Activated T-helper 17 cell treated with anti-CD3 and anti-CD28 coated beads, Interleukin-2, amount 50 U/mL, for 72 hours (primary cell): ENCODE measurements around the gene CPM. TPM values are rescaled to one million over a fixed set of nuclear protein-coding genes. Genes with fewer than 3 reads are reported as not detected.
"Not testable (repeated sequence)": the region's sequence is repeated elsewhere in the genome, so short reads cannot be mapped to it uniquely, and the experiment has no call there.

ENCODE experiments used
- ATAC-seq: fragments of 150-1000 bp; cut with Tn5 transposase; replicated peaks from 2 replicates; pipeline ENCODE4 v1.10.0; 2021; ENCODE audit warnings: mild to moderate bottlenecking, moderate library complexity
- H3K27ac Mint-ChIP-seq: one replicate; pipeline ENCODE4 v1.8.0; 2022; ENCODE audit warnings: mixed read lengths
- H3K27me3 Mint-ChIP-seq: one replicate; pipeline ENCODE4 v1.8.0; 2022; ENCODE audit warnings: mixed read lengths
- H3K36me3 Mint-ChIP-seq: one replicate; pipeline ENCODE4 v1.8.0; 2022; ENCODE audit warnings: low read depth, mild to moderate bottlenecking, mixed read lengths
- H3K4me1 Mint-ChIP-seq: one replicate; pipeline ENCODE4 v1.8.0; 2022; ENCODE audit warnings: mixed read lengths
- H3K4me3 Mint-ChIP-seq: one replicate; pipeline ENCODE4 v1.8.0; 2022; ENCODE audit warnings: mild to moderate bottlenecking, mixed read lengths
- H3K9me3 Mint-ChIP-seq: one replicate; pipeline ENCODE4 v1.8.0; 2022; ENCODE audit warnings: mixed read lengths
- total RNA-seq, 2 donors: library from RNA; stranded (reverse); gene quantifications; one replicate each; pipeline ENCODE4 v1.2.3, GENCODE V29; 2022

CPM gene
- total RNA-seq, 2 donors from 2014 or later, result 3.6 to 6.3 TPM

DNA sequence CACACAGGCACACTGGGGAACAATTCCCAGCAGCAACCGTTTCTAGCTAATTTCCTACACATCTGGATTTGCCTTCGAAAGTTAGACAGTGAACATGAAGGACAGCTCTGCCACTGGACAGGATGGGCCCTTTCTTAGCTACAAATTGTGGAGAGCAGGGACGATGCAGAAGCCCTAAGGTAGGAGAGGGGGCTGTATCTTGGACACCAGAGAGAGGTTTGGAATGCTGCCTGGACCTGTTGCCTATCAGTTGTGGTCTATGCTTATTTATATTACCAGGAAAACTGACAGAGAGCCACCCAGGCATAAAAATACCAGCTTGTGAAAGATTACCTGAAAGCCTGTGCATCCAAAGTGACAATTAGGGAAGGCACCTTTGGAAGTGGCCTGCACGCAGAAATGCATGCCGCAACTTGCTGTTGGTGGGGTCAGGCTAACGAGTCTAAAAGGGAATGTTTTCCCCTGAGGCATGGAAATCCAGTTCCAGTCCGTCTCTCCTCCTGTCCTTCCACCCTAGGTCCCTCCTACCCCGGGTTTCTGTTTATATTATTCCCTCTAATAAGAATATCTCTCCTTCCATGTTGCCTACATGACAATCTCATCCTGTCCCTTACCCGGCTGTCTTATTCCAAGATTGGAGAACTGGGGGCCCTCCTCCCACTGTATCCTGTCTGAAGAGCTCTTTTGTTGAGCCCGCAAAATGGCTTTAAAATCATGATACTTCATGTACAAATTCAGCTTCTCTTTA, 64.8 kb downstream of the CPM start:
- Mint-ChIP-seq H3K4me1 (no peaks in the 10 kb centered on the region), H3K36me3 (no peaks in the 10 kb centered on the region), H3K4me3 (no peak overlapping the region), H3K27me3 (peaks cover 4% of the 10 kb centered on the region), H3K9me3 (no peaks in the 10 kb centered on the region), H3K27ac (no peak overlapping the region)
- ATAC-seq, result no peak

DNA sequence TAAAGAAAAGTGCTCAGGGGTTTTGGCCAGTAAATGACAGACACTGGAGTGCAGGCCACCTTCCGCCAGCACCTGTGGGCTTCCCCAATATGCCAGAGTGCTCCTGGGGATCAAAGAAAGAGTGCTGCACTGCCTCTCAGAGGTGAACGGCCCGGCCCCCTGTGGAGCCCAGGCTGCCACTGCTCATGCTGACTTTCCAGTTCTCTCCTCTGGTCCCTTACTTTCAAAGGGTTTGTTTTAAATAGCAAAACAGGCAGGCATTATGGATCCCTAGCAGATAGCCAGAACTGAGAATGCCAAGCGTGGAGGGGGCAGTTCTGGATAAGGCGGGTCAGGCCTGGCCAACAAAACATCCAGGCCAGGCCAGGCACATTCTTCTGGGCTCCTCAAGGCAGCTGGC, 65.4 kb downstream of the CPM start:
- Mint-ChIP-seq H3K36me3 (no peaks in the 10 kb centered on the region), H3K9me3 (no peaks in the 10 kb centered on the region), H3K4me1 (no peaks in the 10 kb centered on the region), H3K27me3 (peaks cover 4% of the 10 kb centered on the region), H3K4me3 (no peak overlapping the region), H3K27ac (no peak overlapping the region)
- no peak for ATAC-seq

DNA sequence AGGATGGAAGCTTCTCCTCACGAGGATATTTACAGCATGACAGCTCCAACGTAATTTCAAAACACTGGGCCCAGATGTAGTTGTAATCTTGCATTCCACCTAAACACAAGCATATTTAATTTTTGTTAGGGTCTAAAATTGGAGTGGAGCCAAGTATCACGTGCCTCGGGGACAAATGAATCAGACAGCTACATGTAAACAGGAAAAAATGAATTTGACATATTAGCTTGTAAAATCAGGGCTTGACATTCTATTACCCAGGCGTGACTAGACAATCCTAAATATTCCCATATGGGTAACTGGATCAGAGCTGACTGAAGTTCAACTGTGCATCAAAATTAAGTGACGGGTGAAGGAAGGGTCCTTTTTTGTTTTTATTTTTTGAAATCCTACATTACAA, 66.0 kb downstream of the CPM start:
- Mint-ChIP-seq H3K9me3 (no peaks in the 10 kb centered on the region), H3K4me1 (no peaks in the 10 kb centered on the region), H3K27ac (no peak overlapping the region), H3K4me3 (no peak overlapping the region), H3K36me3 (no peaks in the 10 kb centered on the region), H3K27me3 (peaks cover 4% of the 10 kb centered on the region)
- no peak for ATAC-seq

DNA sequence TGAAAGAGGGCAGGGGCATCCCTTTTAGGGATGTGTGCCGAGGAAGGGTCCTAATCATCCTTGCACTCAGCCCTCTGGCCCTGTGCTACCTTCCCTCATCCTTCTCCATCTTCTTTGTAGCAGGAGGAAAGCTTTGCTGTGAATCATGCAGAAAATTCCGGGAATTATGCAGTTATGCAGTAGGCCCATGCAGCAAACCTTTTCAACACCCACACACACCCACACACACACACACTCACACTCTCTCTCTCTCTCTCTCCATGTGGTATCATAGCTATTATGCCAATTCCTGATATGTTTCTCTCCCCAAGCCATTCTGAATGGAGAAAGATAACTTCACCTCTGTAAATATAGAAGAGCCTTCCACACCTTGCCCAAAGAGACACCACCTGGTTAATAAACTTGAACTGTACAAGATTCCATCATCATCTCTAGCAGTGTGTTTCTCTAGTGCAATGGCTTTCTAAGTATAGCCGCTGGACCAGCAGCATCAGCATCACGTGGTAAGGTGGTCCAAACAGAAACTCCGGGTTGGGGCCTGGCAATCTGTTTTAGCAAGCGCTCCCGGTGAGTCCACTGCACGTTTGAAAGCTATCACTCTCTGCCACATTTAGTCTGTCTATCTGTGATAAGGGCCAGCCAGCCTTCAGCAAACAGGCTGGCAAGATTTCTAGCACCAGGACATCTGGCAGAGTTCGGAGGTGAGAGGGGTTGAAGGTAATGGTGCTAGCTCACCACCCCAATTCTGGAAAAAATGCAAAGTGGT, 67.4 kb downstream of the CPM start:
- ATAC-seq, result no peak
- Mint-ChIP-seq H3K4me3 (no peak overlapping the region), H3K27me3 (no peaks in the 10 kb centered on the region), H3K27ac (no peak overlapping the region), H3K36me3 (no peaks in the 10 kb centered on the region), H3K9me3 (no peaks in the 10 kb centered on the region), H3K4me1 (no peaks in the 10 kb centered on the region)

DNA sequence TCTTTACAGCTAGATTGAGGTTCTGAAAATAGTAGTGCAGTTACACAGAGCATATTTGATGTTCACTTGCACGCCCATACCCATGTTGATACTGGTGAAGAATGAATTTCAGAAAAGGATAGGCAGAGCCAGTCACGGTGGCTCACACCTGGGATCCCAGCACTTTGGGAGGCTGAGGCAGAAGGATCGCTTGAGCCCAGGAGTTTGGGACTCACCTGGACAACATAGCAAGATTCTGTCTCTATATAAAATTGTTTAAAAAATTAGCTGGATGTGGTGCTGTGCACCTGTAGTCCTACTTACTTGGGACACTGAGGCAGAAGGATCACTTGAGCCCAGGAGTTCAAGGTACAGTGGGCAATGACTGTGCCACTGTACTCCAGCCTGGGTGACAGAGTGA, 68.4 kb downstream of the CPM start:
- ATAC-seq, result no peak
- Mint-ChIP-seq H3K4me1 (no peaks in the 10 kb centered on the region), H3K36me3 (no peaks in the 10 kb centered on the region), H3K4me3 (no peak overlapping the region), H3K27ac (no peak overlapping the region), H3K27me3 (peaks cover 6% of the 10 kb centered on the region), H3K9me3 (no peaks in the 10 kb centered on the region)

DNA sequence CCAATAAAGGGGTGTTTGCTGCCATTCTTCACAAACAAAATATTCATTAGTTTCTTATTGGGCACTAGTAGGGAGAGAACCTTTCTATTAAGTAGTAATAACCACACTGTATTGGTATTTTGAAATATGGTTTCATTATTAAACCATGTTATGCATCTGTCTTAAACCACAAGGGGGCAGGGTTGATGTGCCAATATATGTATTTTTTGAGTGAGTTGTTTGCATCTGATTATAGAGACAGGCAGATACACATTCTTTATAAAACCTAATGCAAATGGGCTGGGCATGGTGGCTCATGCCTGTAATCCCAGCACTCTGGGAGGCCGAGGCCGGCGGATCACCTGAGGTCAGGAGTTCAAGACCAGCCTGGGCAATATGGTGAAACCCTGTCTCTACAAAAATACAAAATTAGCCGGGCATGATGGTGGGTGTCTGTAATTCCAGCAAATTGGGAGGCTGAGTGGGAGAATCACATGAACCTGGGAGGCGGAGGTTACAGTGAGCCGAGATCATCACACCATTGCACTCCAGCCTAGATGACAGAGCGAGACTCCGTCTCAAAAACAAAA, 69.0 kb downstream of the CPM start:
- not testable (repeated sequence) for H3K4me3 Mint-ChIP-seq, H3K9me3 Mint-ChIP-seq, H3K36me3 Mint-ChIP-seq, H3K4me1 Mint-ChIP-seq, H3K27me3 Mint-ChIP-seq
- ATAC-seq, result peak; percentile 29
- peak overlapping the region; percentile 62 for H3K27ac Mint-ChIP-seq

DNA sequence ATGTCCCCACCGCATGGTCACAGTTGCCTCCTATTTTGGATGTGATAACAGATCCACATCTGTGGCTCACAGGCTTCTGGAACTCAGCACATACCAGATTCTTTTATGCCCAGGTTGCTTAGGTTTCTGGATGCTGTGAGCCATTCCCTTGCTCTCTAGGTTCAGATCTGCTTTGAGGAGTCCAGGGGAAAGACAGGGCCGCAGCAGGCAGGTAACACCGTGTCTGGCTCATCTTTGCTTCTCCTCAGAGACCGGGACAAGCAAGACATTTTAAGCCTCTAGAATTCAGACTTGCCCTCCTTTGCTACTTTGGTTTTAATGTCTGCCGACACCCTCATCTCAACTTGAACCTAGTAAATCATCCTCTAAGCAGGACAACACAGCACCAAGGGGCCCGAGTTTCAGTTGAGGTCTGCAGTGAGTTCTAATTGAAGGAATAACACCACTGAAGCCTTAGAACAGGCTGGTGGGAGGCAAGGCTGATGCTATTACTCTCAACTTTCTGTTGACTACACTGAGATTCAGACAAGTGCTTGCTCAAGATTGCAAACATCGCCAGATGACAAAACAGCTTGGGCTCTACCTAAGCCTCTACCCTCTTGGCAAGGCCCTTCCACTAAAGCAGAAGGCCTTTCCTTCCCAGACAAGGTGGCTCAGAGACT, 69.7 kb downstream of the CPM start:
- no peak for ATAC-seq
- Mint-ChIP-seq H3K27ac (no peak overlapping the region), H3K27me3 (peaks cover 6% of the 10 kb centered on the region), H3K4me1 (no peaks in the 10 kb centered on the region), H3K9me3 (no peaks in the 10 kb centered on the region), H3K36me3 (no peaks in the 10 kb centered on the region), H3K4me3 (no peak overlapping the region)

DNA sequence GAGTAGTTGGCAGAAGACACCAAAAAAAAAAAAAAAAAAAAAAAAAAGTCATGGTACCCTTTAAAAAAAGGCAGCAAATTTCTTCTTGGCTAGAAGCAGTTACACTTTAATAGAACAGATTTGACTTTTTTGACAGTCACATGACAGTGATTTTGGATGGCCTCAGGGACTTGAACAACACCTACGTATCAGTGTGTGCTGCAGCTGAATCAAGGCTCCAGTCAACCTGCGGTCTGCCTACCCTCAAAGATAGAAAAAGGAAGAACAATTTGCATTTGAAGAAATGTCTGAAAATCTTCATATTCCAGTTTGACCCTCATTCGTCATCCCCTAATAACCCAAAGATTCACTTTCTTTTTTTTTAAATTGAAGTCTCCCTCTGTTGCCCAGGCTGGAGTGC, 71.1 kb downstream of the CPM start:
- H3K4me3 Mint-ChIP-seq, result no peak overlapping the region
- no peaks in the 10 kb centered on the region for H3K4me1 Mint-ChIP-seq
- peaks cover 6% of the 10 kb centered on the region for H3K27me3 Mint-ChIP-seq
- no peaks in the 10 kb centered on the region for H3K9me3 Mint-ChIP-seq
- H3K27ac Mint-ChIP-seq, result no peak overlapping the region
- ATAC-seq, result no peak
- H3K36me3 Mint-ChIP-seq, result no peaks in the 10 kb centered on the region

DNA sequence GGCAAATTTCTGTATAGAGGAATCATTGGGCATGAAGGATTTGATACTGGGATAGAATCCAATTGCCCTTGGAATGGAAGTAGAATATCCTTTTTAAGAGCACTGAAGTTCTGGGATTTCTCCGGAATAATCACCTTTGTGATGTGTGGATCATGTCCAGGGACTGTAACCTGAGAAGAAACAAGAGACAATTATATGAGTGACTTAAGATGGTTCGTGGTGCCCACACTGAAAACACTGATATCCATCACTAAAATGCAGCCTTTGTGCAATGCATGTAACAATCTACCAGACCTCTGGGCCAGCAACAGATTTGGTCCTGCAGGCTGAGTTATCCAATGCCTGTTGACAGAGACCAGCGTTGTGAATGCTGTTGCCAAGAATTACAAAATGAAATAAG, 76.5 kb downstream of the CPM start:
- peaks cover 12% of the 10 kb centered on the region for H3K4me1 Mint-ChIP-seq
- ATAC-seq, result no peak
- H3K9me3 Mint-ChIP-seq, result no peaks in the 10 kb centered on the region
- no peak overlapping the region for H3K4me3 Mint-ChIP-seq
- H3K27ac Mint-ChIP-seq, result no peak overlapping the region
- peaks cover 7% of the 10 kb centered on the region for H3K36me3 Mint-ChIP-seq
- peaks cover 6% of the 10 kb centered on the region for H3K27me3 Mint-ChIP-seq

DNA sequence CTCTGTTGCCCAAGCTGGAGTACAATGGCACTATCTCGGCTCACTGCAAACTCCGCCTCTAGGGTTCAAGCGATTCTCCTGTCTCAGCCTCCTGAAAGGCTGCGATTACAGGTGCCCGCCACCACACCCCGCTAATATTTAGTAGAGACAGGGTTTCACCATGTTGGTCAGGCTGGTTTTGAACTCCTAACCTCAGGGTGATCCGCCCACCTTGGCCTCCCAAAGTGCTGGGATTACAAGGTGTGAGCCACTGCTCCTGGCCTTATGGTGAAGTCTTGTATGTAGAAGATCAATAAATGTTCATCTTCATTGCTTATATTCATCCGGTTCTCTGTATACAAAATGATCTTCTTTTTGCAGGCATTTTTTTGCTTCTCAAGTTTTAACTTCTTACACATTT, 77.2 kb downstream of the CPM start:
- peaks cover 6% of the 10 kb centered on the region for H3K27me3 Mint-ChIP-seq
- peaks cover 7% of the 10 kb centered on the region for H3K36me3 Mint-ChIP-seq
- H3K4me3 Mint-ChIP-seq, result no peak overlapping the region
- no peak for ATAC-seq
- H3K9me3 Mint-ChIP-seq, result no peaks in the 10 kb centered on the region
- H3K4me1 Mint-ChIP-seq, result peaks cover 12% of the 10 kb centered on the region
- no peak overlapping the region for H3K27ac Mint-ChIP-seq

DNA sequence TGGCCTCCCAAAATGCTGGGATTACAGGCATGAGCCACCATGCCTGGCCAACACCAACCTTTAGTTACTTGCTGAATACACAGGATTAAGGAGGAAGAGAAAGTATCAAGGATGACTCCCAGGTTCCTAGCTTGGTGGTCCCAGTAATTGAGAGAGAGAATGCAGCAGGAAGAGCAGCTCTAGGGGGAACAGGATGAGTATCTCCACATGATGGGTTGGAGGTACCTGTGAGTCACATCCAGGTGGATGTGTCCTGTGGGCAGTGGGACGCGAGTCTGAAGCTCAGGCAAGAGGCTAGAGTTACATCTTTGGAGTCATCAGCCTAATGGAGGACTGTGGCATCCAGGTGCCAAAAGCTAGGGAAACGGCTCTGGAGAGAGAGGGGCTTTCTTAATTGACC, 77.9 kb downstream of the CPM start:
- Mint-ChIP-seq H3K4me3 (no peak overlapping the region), H3K4me1 (peaks cover 12% of the 10 kb centered on the region), H3K27me3 (peaks cover 4% of the 10 kb centered on the region), H3K36me3 (peaks cover 7% of the 10 kb centered on the region), H3K27ac (no peak overlapping the region), H3K9me3 (no peaks in the 10 kb centered on the region)
- no peak for ATAC-seq

DNA sequence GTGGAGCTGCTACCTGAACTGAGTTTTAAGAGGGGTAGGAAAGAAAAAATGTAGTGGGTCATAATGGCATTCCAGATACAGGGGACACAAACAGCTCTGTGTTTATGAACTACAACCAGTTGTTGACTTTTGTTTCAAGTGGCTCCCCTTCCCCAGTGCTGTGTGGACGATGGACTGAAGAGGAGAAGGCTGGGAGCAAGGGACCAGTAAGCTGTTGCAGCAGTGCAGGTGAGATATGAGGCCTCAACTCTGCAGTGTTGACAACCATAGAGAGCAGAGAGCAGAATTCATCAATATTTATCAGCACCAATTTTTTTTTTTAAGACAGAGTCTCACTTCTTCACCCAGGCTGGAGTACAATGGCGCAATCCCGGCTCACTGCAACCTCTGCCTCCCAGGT, 78.4 kb downstream of the CPM start:
- peaks cover 12% of the 10 kb centered on the region for H3K4me1 Mint-ChIP-seq
- peak overlapping the region; percentile 1 for H3K27ac Mint-ChIP-seq
- H3K36me3 Mint-ChIP-seq, result peaks cover 7% of the 10 kb centered on the region
- H3K27me3 Mint-ChIP-seq, result no peaks in the 10 kb centered on the region
- ATAC-seq, result no peak
- H3K9me3 Mint-ChIP-seq, result no peaks in the 10 kb centered on the region
- H3K4me3 Mint-ChIP-seq, result no peak overlapping the region

DNA sequence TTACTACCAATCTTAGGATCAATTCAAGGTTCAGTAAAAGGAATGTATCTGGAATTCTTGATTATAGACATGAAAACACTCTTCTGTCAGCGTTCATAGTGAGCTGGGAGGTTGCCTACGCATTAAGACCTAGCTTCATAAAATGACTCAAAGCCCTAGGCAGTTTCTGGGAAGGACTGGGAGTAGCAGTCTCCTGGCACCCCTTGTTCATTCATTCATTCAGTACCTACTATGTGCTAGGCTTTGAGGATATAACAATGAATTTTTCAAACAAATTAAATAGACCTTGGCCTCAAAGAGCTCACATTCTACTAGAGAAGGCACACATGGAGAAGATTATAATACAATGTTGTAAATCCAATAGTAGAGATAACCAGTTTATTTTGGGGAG, 78.9 kb downstream of the CPM start:
- H3K27me3 Mint-ChIP-seq, result no peaks in the 10 kb centered on the region
- ATAC-seq, result peak; percentile 30
- peaks cover 7% of the 10 kb centered on the region for H3K36me3 Mint-ChIP-seq
- peak overlapping the region; percentile 1 for H3K27ac Mint-ChIP-seq
- no peak overlapping the region for H3K4me3 Mint-ChIP-seq
- no peaks in the 10 kb centered on the region for H3K9me3 Mint-ChIP-seq
- H3K4me1 Mint-ChIP-seq, result peaks cover 12% of the 10 kb centered on the region

DNA sequence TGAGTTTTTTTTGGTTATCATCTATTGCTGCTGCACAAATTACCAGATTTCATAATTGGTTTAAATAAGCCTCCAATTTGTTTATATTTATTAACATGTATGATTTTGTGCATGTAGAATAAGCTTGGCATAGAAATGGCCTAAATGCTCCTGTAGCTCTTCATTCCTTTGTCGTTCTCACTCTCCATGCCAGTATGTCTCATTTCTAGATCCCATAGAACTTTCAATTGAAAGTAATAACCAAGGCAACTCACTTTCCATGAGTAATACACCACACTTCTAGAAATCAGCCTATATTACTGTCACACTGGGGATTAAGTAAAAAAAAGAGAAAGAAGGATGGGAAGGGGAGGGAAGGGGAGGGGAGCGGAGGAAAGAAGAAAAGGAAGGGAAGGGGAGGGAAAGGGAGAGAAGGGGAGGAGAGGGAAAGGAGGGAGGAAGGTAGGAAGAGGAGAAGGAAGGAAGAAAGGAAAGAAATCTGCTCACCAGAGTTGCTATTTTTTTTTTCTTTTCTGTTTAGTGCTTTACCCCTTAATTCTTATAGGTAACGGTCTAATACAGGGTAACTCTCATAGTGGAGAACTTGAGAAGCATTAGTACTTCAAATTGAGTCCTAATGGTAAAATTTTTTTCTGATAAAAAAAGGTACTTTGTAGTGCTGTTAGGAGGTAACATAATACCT, 79.4 kb downstream of the CPM start:
- Mint-ChIP-seq H3K4me1 (peaks cover 12% of the 10 kb centered on the region), H3K36me3 (peaks cover 7% of the 10 kb centered on the region), H3K27ac (peak overlapping the region; percentile 7), H3K4me3 (no peak overlapping the region), H3K9me3 (no peaks in the 10 kb centered on the region), H3K27me3 (no peaks in the 10 kb centered on the region)
- peak; percentile 89 for ATAC-seq
